HepG2 (cell line): ENCODE measurements around the gene BLOC1S4. TPM values are rescaled to one million over a fixed set of nuclear protein-coding genes. Genes with fewer than 3 reads are reported as not detected.

Experiments used
- ARID2 ChIP-seq: sonication (generic); formaldehyde crosslinking; IDR thresholded peaks from 2 replicates; pipeline ENCODE4 v1.8.1; 2022; ENCODE audit warnings: mild to moderate bottlenecking, missing genetic modification reagents, borderline replicate concordance
- ARNT2 ChIP-seq: sonication (generic); formaldehyde crosslinking; IDR thresholded peaks from 2 replicates; pipeline ENCODE4 v1.8.0; 2022; ENCODE audit warnings: mild to moderate bottlenecking, low read depth, missing genetic modification reagents, moderate library complexity
- FOXA1 ChIP-seq, 2 experiments: fragments of 450-650 bp in 1 of 2; sonication (generic) in 1 of 2; formaldehyde crosslinking in 1 of 2; IDR thresholded peaks; 2 replicates each; pipeline versions ENCODE4 v1.4.0 to v1.6.1; 2016 to 2020; ENCODE audit warnings: missing genetic modification reagents in 1 of 2
- GPBP1L1 ChIP-seq: sonication (generic); formaldehyde crosslinking; IDR thresholded peaks from 2 replicates; pipeline ENCODE4 v1.5.0; 2020; ENCODE audit warnings: mild to moderate bottlenecking, missing genetic modification reagents
- KDM5A ChIP-seq: fragments of 200-600 bp; sonication (generic); IDR thresholded peaks from 2 replicates; pipeline ENCODE4 v1.7.0; 2018; ENCODE audit warnings: antibody characterized with exemption, mild to moderate bottlenecking, low read length, borderline replicate concordance
- LRRFIP1 ChIP-seq: sonication (generic); formaldehyde crosslinking; conservative IDR thresholded peaks from 2 replicates; pipeline ENCODE4 v1.4.0; 2020; ENCODE audit warnings: missing genetic modification reagents
- PRDM15 ChIP-seq: sonication (generic); formaldehyde crosslinking; IDR thresholded peaks from 2 replicates; pipeline ENCODE4 v1.4.0; 2020; ENCODE audit warnings: missing genetic modification reagents
- SMARCC2 ChIP-seq: fragments of 450-650 bp; IDR thresholded peaks from 2 replicates; pipeline ENCODE4 v1.6.1; 2017; ENCODE audit warnings: antibody characterized with exemption, mild to moderate bottlenecking
- TBX3 ChIP-seq: fragments of 450-650 bp; IDR thresholded peaks from 2 replicates; pipeline ENCODE4 v1.6.1; 2017; ENCODE audit warnings: antibody characterized with exemption, mild to moderate bottlenecking, inconsistent platforms, borderline replicate concordance
- ZFX ChIP-seq: sonication (generic); formaldehyde crosslinking; IDR thresholded peaks from 2 replicates; pipeline ENCODE4 v1.4.0; 2020; ENCODE audit warnings: mild to moderate bottlenecking, low read depth, missing genetic modification reagents, moderate library complexity
- ZNF232 ChIP-seq: sonication (generic); formaldehyde crosslinking; IDR thresholded peaks from 2 replicates; pipeline ENCODE4 v1.4.0; 2020; ENCODE audit warnings: missing genetic modification reagents, borderline replicate concordance
- ZNF451 ChIP-seq: sonication (generic); formaldehyde crosslinking; IDR thresholded peaks from 2 replicates; pipeline ENCODE4 v1.5.0; 2020; ENCODE audit warnings: mild to moderate bottlenecking, missing genetic modification reagents
- ZNF615 ChIP-seq: sonication (generic); formaldehyde crosslinking; IDR thresholded peaks from 2 replicates; pipeline ENCODE4 v1.5.0; 2020; ENCODE audit warnings: mild to moderate bottlenecking, missing genetic modification reagents, borderline replicate concordance
- ZNF672 ChIP-seq: sonication (generic); formaldehyde crosslinking; IDR thresholded peaks from 2 replicates; pipeline ENCODE4 v1.8.1; 2022; ENCODE audit warnings: missing genetic modification reagents
- polyA plus RNA-seq, 8 experiments: library from polyadenylated mRNA; depleted of rRNA in 3 of 8; stranded (reverse) in 7 of 8; unstranded in 1 of 8; fragments of >200 nt; fragmentation: Illumina TruSeq in 4 of 8; extraction: Trizol in 4 of 8; gene quantifications; 2 replicates each; pipeline versions ENCODE4 v1.2.1 to v1.2.3, GENCODE V29; 2011 to 2016; ENCODE audit warnings: low read depth in 4 of 8, missing spikeins in 1 of 8, mixed read lengths in 1 of 8; ENCODE audit not compliant: insufficient read depth in 1 of 8
- total RNA-seq, 5 experiments: library from RNA; depleted of rRNA; stranded (reverse); fragments of >200 nt; fragmentation: Illumina TruSeq; extraction: Trizol; gene quantifications; 2 replicates each; pipeline ENCODE4 v1.2.3, GENCODE V29; 2016; ENCODE audit warnings: low read depth in 1 of 5
- TF ChIP-seq, protein P1 (sequence below): IDR thresholded peaks from 2 replicates; pipeline ENCODE4 v1.6.1; 2016; ENCODE audit warnings: mild to moderate bottlenecking, missing biosample characterization, missing genetic modification reagents

BLOC1S4 gene
- total and polyA plus RNA-seq, 2 of the 13 experiments (the other 11 are each of a cell fraction or from before 2014, with no cell fraction given): 15.5 to 20.9 TPM

GRCh38 chr4:6733358-6734164 lies 17.6 kb downstream of the BLOC1S4 start (continued):
- TF ChIP-seq PRDM15 (0 out of 2 replicates have a peak, but pooled peaks have one; percentile 31), ARNT2 (CRISPR knock-in tag) (peak; percentile 84; the same call in 1 of the 2 replicates), GPBP1L1 (CRISPR knock-in tag) (no peak), FOXA1 (IDR thresholded peaks at IDR 0.05) (no peak), FOXA1 (CRISPR knock-in tag; IDR thresholded peaks at IDR 0.05) (peak; percentile 87), TBX3 (peak; percentile 60; the same call in 1 of the 2 replicates), KDM5A (no peak), ZNF615 (no peak), ZNF232 (CRISPR knock-in tag) (peak; percentile 35; the same call in 1 of the 2 replicates), ARID2 (no peak), LRRFIP1 (CRISPR knock-in tag) (no peak), ZNF672 (CRISPR knock-in tag) (no peak), SMARCC2 (no peak), ZFX (CRISPR knock-in tag) (peak; percentile 52), ZNF451 (peak; percentile 83)
- TF ChIP-seq, protein P1, sequence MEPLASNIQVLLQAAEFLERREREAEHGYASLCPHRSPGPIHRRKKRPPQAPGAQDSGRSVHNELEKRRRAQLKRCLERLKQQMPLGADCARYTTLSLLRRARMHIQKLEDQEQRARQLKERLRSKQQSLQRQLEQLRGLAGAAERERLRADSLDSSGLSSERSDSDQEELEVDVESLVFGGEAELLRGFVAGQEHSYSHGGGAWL (CRISPR knock-in tag): peak; percentile 27; the same call in 1 of the 2 replicates
